Dermis microvascular lymphatic vessel endothelial cell (primary cell): ENCODE measurements around the gene DCAF12. TPM values are rescaled to one million over a fixed set of nuclear protein-coding genes. Genes with fewer than 3 reads are reported as not detected.

ENCODE experiments used
- DNase-seq, 2 donors: peaks; one replicate each; pipeline versions ENCODE4 v3.0.0 to v3.0.0-alpha.2; 2010; ENCODE audit warnings: low read depth in 2 of 2
- total RNA-seq: library from RNA; depleted of rRNA; stranded (reverse); fragments of >200 nt; gene quantifications from 2 replicates; pipeline ENCODE4 v1.2.1, GENCODE V29; 2014

DCAF12 gene
- total RNA-seq, 1 donor from 2014 or later: 17.2 TPM

DNA sequence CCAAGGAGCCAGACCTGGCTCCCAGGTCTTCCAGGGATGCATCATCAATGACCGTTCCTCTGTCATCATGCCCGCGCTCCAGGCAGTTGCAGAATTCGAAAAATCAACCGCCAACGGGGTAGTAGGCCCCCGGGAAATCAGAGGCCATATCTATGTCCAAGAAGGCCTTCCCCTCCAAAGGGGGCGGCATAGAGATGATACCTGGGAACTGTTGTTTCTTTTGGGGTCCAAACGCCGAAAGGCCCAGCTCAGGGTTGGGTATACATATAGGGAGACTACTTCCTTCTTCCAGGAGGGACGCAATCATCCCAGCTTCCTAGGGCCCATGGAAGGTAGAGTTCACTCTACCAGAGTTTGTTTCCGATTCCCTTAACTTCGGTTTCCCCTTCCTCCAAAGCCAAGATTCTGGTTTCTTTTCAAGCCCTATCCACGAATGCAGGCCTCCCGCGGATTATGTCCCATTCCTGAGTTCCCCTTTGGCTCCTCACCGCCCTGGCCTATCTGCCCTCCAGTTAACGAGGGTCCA, 754 bp downstream of the DCAF12 start:
- DNase-seq: peak in 1 of 2 donors; percentile 19

DNA sequence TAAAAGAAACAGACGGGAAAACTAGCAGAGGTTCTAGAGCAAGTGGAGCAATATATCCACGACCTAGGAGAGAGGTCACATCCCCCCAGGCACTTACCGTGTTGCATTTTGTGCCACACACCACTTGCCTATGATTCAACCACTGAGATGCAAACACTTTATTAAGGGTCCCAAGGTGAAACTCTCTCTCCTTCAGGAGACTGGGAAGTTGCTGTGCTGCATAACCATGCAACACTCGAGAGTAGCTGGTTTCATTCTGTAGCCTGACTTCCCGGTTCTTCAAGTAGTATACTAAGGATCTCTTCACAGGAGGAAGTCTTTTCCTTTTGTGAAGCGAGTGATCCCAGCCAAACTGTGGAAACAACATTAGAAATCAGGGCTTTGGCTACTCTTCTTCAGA, 1.6 kb downstream of the DCAF12 start:
- DNase-seq: no peak

DNA sequence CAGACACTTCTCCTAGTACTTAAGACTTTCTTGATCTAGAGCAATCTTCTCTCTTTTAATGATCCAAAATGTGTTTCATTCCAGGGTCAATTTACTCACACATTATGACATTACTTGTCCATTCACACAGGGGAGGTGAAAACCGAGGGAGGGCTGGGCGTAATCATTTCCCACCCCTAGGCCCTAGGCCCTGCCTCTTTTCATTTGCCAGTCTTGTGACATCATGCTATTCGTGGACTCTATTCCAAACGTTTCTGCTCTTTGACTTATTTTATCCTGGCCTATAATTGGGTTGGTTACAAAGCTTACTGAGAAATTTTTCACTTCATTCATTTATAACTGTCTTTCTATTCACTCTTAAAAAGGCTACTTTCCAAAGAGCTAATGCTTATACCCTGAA, 2.4 kb downstream of the DCAF12 start:
- no peak for DNase-seq

DNA sequence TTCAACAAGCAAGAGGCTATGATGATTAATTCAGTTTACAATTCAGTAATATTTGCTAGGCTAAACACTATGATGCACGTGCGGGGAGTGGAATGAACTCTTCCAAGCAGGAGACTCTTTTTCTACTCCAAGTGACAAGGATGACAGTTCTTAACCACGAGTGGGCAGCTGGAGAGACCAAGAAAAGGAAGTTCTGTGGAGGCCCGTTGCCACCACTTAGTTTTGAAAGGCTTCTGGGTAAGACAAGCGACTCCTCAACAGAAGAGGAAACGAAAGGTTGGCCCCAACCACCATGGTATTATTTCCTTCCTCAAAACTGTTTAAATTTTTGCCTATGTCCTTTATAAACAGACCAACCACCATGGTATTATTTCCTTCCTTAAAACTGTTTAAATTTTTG, 2.8 kb downstream of the DCAF12 start:
- no peak for DNase-seq

DNA sequence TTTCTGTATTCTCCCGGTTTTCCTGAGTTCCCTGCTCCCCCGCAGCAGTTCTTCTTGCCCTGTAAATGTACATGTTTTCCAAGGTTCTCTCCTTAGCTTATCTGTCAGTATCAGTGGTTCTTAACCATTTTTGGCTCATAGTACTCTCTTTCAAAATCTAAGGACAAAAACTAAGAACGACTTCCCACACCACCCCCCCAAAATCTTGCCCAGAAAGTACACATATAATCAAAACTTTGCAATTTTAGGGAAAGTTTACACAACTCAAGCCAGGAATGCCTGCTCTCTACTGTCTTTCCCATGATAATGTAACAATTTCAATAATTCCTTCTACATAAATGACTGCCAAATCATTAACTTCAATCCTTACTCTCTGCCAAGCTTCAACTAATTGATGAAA, 4.5 kb downstream of the DCAF12 start:
- DNase-seq: no peak

DNA sequence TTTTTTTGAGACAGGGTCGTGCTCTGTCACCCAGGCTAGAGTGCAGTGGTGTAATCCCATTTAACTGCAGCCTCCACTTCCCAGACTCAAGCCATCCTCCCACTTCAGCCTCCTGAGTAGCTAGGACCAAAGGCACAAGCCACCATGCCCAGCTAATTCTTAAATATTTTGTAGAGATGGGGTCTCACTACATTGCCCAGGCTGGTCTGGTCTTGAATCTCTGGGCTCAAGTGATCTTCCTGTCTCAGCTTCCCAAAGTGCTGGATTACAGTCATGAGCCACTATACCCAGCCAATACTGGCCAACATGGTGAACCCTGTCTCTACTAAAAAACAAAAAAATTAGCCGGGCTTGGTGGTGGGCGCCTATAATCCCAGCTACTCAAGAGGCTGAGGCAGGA, 6.8 kb downstream of the DCAF12 start:
- no peak for DNase-seq

DNA sequence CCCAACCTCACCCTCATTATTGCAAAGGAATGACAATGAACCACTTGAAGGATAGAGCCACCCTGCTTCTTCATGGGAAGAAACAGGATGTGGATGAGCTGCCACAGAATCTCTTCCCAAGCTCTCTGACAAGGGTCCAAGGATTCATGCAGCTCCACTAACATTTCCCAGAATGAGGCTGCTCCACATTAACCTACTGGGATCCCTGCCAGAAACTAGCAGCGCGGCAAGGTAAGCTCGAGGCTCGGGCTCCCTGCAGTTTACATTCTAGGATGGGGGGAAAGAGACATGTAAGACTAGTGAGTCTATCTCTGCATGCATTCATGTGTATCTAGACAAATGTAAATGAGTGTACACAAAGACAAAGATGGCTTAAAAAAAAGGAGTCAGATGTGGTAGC, 12.1 kb downstream of the DCAF12 start:
- DNase-seq: no peak

DNA sequence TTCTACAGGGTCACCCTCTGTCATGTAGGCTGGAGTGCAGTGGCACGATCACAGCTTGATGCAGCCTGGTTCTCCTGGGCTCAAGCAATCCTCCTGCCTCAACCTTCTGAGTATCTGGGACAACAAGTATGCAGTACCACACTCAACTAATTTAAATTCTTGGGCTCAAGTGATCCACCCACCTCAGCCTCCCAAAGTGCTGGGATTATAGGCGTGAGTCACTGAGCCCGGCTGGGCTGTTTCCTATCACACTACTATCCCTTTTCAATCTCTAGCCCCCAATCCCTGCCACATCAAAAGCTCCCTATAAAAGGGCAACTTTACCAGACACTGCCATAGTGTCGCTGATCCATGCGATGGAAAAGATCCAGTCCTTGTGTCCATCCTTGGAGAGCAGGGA, 20.4 kb downstream of the DCAF12 start:
- no peak for DNase-seq

DNA sequence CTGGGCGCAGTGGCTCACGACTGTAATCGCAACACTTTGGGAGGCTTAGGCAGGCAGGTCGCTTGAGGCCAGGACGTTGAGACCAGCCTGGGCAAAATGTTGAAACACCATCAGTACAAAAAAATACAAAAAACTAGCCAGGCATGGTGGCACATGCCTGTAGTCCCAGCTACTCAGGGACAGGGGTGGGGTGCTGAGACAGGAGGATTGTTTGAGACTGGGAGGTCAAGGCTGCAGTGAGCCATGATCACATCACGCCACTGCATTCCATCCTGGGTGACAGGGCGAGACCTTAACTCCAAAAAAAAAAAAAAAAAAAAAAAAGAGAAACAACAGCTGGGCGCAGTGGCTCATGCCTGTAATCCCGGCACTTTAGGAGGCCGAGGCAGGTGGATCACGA, 23.7 kb downstream of the DCAF12 start:
- DNase-seq: no peak

DNA sequence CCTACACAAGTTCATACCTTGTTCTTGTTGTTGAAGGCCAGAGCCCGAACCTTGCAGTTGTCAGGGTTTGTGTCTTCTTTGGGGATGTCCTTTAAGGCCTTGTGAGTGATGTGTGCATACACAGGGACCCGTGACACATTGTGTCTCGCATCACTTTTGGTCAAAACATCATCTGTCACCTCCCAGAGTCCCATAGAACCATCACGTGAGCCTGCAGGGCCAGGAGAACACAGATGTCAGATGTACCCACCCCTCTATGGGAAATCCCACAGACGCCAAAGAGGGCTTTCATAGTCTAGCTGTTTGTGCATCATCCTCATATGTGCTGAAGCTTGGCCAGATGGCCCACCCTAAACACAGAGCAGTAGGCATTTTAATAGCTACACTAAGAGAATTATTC, 28.2 kb downstream of the DCAF12 start:
- DNase-seq: no peak

DNA sequence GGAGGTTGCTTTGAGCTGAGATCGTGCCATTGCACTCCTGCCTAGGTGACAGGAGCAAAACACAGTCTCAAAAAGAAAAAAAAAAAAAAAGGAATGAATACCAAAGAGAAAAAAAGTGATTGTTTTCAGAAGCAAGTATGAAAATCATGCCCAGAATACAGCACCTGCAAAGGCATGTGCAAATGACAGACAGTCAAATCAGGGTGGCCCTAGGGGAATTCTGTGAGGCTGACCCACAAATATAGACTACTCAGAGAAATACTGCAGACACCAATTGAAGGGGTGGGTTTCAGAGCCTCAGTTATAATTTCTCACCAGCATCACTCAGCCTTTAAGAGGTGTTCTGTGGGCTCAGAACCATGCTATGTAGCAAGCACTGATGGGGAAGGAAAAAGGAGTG, 28.6 kb downstream of the DCAF12 start:
- no peak for DNase-seq

DNA sequence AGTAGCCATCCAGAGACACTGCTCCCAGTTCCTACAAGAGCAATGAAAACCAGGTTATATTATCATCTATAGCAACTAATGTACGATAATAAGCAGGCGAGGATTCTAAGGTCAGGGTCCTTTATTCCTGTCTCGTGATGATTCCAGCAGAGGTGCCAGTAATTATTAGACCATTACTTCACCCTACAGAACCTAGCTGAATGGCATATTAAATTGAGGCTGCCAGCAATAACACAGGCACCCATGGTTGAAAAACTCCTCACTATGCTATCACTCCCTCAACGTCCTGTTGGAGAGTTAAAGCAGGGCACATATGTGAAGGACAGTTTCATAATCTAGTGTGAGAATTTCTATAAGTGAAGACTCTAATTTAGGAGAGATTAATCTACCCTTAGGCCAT, 29.7 kb downstream of the DCAF12 start:
- DNase-seq: no peak

DNA sequence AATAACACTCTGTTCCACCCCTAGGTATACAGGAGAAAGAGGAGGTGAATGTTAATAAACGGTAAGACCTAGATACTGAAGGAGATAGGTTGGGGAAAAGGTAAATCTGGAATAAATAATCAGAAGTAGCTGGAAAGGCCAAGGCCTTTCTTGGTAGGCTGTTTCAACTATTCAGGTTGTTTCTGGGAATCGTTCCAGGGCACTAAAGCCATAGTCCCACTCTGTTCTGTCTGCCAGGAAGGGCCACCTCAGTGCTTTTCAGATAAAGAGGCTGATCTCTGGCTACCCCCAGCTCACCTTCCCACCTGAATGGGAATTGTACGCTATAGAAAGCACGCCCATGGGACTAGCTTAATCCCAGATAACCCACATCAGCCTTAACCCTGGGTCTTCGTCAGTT, 32.9 kb downstream of the DCAF12 start:
- DNase-seq: no peak

DNA sequence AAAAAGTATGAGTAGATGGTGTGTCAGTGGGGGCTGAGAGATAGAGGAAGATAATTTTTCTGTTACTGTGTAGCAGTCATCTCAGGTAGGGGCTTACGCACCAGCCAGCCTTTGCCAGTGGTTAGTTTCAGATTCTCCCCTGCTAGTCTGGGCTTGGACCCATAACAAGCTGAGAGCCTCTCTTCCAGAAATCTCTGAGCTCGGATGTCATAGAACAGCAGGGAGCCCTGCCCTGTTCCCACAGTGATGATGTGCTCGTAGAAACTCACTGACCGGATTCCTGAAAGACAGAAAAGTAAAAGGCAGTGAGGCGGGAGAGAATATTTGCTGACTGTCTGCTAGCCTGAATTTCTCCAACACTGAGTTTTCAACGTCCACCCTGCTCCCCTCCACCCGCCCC, 37.2 kb downstream of the DCAF12 start:
- no peak for DNase-seq

DNA sequence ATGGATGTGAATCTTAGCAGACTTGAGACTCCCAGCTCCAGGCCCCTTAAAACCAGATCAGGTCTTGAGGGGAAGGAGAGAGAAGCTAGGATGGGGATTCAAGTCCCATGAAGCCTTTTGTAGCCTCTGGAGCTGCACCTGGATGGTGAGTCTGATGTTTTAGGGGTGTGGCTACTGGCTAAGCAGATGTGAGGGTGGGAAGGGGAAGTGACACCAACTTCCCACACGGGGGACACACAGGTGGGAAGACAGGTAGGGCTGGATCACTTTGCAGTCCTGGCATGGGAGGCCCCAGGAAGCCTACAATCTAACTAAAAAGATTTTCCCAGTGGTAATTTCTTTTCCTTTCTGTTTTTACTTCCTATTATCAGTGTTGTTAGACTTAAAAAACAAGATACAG, 39.1 kb downstream of the DCAF12 start:
- DNase-seq: no peak

DNA sequence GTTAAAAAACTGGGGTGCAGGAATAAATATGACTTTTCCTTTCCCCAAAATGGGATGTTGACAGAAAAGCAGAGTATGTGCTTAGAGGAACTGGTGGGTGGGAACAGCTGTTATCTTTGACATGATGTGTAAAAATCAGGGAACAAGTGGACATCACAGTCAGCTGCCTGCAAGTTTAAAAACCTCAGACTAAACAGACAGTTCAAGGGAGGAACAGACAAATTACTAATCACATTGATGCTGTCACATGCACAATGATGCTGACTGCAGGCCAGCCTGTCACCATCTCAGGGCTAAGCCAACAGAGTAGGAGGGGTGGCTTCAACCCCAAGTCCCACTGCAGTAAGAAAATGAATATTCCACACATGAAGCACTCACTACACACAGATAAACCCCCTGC, 39.6 kb downstream of the DCAF12 start:
- DNase-seq: no peak

DNA sequence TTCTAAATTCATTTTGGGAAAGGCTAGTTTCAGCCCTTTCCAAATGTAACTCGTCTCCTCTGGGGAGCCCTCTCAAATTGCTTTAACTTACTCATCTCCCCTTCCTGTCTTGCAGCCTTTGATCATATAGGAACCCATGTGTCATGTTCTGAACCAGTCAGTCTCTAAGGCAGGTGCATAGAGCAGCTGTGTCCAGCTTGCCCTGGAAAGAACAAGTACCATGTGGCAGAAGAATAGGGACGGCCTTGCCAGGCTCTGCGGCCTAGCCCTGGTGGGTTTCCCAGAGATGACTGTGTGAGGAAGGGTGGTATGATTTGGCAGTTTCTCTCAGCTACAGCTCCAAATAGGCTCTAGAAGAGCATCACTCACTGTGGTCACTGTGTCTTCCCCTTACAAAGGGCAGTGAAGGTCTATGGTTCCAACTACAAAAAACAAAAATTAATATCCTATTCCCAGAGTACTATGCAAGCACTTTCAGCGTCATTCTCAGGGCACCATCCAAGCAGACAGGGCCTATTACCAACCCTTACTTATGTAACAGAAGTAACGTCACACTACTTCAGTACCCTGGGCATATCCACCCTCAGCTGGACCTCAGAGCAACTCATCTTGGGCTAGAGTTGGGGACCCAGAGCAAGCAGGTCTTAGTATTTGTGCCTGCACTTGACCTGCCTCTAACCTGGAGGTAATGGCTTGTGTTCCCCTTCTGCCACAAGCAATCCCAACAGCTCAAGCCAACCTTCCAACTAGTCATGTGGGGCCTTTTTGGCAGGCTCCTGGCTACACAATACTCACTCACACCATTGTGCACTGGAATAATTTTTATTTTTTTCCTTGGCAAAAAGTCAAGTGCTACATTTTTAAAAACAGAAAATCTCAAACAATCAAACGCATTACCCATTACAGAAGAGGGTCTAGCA, 40.7 kb downstream of the DCAF12 start:
- peak in 1 of 2 donors; percentile 10 for DNase-seq

DNA sequence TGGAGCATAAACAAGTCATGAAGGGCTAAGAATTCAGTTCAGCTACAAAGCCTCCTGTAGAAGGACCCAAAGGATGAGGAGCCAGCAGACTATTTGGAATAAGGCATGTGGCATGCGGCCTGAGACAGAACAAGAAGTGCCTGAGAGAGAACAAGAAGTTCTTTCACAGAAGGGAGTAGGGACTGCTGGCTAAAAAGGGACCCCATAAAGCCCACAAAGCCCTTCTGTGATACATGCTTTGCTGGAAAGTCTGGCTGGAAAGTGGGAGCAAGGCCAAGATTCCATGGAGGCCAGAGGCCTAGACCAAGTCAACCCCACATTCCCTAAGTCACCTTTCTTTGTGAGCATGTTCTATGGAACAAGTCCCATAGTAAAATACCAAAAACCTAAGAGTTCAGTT, 41.9 kb downstream of the DCAF12 start:
- no peak for DNase-seq

DNA sequence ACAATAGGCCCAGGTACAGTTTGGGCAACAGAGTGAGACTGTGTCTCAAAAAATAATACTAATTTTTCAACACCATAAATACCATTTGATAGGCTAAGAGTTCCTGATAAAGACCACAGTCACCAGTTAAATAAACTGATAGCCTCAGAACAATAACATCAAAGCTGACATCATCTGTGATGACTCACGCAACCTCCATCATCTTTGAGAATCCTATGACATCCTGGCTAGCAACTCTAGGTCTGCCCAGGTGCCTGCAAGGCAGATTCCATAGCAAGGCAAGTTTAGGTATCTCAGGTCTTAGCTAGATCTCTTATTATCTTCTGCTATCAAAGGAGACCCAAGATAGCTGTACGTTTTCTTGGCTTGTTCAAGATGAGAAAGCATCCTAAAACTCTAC, 47.3 kb downstream of the DCAF12 start:
- DNase-seq: peak; percentile 10 to 66

DNA sequence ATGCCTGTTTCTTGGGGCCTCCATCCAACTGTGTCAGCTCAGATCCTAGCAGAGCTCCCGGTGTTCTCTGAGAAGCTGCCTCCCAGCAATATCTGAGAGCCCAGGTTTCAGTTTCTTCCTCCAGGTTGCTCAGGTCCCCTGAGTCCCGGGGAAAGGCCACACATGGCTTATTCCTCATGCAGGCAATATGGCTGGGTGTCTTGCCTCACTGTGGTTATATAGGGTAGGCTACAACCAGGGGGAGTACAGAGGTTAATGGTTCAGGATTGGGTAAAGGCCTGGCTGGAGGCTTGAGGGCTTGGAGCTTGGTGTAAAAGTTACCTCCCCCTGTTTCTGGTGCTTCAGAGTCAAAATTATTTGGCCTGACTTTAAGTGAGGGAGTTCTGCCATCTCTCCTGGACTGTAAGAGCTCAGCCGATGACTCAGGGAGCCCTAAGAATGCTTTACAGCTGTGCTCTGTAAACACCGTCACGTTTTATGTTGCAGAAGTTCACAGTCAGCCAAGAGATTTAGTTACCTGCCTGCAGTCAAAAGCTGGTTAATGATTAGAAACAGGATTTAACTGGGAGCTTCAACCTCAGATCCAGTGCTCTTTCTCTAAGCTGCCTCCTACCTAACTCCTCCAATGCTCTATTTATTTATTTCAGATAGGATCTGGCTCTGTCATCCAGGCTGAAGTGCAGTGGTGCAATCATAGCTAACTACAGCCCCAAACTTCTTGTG, 53.5 kb downstream of the DCAF12 start:
- peak in 1 of 2 donors; percentile 25 for DNase-seq

DNA sequence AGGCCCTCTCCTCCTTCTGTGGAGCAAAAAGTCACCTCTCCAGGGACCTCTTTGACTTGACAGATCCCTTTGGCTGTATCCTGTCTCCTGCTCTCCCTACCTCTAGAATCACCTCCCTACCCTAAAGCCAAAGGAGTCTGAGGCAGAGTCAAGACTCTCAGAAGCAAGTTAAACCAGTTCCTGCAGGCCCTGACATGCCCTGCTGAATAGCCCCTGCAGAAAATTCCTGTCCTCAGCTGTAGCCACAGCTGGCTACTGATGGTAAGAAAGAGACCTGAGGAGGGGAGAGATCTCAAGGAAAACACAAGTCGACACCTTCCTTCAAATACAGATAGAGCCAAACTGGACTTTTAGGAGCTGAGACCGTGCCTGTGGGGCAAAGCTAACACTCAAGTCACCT, 54.1 kb downstream of the DCAF12 start:
- DNase-seq: no peak

DNA sequence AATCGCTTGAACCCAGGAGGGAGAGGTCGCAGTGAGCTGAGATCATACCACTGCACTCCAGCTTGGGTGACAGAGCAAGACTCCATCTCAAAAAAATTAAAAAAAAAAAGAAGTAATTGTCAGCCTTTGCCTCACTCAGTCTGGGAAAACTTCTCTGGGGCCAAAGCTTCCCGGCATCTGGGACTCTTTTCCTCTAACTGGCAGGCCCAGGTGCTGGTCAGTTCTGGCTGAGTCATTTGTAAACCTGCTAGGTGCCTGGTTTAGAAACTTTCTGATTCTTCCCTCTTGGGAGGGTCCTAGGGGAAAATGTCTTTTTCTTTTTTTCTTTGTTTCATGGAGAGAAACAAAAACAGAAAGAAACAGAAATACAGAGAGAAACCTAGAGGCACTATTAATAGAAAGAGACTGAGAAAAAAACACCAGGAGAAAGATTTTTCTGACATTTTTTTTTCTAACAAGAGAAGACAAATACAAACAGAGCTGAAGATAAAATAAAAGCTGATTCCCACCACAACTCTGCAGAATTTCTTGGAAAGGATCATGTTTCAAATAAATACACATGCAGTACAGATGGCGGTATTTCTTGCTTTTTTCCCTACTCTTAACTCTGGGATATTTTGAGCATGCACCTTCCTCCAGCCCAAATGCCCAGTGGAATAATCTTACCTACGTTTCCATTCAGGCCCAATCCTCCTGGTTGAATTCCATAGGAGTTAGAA, 55.7 kb downstream of the DCAF12 start:
- no peak for DNase-seq
